DMS53 treated with DMSO at 0.1 percent for 48 hours (cell line): ENCODE measurements around the gene DOCK2.
"Not testable (repeated sequence)": the region's sequence is repeated elsewhere in the genome, so short reads cannot be mapped to it uniquely, and the experiment has no call there.

ENCODE experiments used
- DNase-seq: peaks from one replicate; lab custom pipeline; 2025; ENCODE audit not compliant: unreplicated experiment; lab: John Stamatoyannopoulos, UW

Gene DOCK2

DNA sequence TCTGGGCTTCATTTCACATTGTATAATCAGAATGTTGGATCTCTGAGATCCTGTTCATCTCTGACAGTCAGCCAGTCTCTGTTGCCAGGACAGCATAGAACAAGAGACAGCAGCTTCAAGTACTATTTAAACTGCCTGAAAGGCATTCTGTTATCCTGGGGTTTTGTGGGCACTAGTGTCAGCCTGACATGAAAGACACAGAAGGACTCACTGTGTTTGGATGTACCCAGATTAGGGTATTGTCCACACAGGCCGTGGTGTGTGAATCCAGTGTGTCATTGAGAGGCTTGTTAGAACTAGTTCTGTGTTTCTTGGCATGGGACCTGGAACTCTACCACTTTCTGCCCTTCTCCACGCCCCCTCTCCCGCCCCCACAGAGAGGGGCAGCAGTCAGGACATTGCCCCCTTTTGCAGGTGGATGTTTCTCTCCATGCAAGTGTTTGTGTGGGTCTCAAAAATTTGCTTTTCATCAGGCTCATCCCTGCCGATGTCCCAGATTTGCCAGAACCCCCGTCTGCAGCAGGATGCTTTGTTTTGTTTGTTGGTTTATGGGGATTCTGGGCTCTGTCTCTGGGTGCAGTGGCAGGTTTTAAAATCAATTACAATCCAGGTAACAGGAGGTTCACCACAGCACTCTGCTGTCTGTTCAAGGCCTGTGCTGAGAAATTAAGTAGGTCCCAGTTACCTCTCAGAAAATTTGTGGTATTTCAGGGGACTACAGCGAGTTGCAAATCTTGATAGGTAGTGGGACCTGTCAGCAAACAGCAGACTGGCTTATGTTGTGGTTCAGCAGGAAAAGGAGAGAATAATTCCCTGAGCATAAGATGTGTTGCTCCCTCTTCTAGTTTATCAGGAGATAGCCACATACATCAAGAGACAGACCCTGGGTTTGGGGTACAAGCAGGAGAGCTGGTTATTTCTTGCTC is 144.6 kb downstream of the DOCK2 start:
- no peak for DNase-seq

DNA sequence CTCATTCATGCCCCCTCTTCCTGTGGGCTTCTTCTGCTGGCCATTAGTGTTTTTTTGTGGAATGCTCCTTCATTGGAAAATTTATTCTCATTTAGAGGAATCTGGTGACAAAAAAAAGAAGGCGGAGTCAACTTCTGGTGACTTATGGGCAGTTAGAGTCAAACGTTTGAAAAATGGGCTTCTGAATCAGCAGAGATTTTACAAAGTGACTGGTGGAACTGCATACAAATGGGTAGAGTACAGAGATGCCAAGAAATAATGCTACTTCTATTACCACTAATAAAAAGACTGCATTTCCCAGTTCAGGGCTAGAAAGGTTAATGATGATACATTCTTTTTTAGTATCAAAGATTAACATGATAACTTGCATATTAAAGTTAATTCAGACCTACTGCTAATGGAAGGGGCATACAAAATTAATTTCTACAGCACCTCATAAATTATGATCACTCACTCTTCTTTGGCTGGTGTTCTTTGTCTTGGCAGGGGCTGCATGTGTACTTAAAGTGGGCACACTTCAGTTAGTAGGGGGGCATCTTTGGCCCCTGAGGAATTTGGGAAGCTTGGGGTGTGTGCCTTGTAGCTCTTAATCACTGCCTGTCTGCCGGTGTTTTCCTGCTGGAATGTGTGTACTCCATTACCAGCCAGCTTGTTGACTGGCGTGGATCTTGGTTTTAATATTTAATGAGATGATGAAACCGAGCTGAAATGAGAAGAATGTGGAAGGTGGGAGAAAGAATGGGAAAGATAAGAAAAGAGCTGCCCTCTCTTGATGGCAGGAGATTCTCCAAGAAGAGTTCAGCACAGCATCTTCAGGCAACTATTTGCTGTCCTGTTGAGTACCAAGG is 148.9 kb downstream of the DOCK2 start:
- DNase-seq, result no peak

DNA sequence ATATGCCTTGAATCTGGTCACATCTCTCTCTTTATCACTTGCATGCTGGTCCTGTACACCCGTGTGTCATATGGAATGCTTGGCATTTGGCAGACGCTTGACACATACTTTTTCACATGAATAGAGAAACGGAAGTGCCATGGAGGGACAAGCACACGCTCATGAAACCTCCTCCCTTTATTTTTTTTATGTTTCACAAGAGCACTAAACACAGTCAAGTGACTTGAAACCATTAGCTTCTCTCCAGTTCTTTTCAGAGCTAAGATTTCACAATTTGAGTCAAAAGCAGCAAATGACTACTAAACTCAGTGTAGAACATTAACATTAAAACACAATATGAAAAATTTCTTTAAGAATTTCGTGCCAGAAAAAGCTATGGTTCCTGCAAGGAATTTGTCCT is 151.1 kb downstream of the DOCK2 start:
- DNase-seq, result no peak

DNA sequence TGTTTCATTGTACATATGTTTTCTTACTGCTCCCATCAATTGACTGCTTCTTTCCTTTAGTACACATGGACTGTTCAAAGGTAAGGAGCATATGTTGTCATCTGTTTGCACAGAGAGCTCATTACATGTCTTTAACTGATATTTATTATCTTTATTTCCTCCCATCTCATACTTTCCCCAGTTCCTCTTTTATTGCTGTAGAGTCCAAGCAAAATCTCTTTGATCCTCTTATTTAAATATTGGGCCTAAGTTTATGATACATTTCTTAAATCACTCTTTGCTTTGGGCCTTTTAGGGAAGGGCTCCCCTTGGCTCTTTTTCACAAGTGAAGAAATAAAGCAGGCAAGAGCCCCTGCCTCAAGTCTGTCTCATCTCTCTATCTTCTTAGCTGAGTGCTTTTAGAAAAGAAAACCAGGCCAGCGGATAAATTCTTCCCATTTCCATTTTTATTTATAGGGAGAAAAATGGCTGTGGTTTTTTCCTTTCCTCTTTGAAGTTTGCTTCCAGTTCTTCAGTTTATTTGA is 152.4 kb downstream of the DOCK2 start:
- no peak for DNase-seq

DNA sequence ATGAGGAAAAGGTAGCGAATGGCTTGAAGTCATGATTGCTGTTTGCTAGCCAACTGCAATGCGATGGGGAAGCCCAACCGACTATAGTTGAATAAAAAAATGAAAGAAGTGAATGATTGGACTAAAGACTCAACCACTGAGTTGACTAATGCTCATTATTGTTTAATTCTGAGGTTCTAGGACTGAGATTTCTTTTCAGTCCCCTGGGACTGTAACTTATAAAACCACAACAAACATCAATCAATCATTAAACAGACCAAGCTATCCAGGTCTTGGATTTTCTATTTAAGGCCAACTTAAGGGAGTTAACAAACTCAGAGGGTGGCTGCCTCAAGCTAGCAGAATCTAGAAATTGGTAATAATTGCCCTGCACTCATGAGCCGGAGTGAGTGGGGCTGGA is 154.2 kb downstream of the DOCK2 start:
- no peak for DNase-seq

DNA sequence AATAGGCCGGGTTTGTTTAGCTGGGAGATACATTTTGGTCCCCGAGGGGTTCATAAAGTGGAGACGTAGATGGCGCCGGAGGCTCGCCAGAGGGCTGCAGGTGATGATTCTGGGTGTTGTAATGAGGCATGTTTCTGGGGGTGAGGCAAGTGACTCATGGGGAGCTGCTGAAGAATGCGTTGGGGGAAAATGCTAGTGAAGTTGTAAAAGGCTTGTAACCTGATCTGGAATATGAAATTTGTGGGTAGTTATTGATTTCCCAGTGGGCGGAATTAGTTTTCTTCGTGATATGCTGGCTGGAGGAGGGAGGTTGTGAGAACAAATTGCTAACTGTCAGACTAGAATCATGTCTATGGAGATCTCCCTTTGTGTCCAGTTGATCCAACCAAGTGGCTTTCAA is 158.3 kb downstream of the DOCK2 start:
- no peak for DNase-seq

DNA sequence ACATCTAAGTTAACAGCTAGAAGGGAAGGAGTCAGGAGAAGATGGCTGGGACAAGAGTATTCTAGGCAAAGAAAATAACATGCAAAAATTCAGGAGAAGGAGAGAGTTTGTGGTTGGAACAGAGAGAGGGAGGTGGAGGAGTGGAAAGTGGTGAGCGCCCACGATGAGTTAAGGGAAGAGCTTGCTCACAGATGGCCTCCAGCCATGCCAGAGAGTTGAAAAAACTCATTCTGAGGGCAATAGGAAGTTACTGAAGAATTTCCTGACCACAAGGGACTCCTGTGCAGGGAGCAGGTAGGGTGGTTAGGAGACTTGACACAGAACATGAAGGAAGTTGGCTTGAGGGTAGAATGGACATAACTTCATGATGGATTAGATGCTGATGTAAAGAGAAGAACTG is 159.7 kb downstream of the DOCK2 start:
- DNase-seq, result no peak

DNA sequence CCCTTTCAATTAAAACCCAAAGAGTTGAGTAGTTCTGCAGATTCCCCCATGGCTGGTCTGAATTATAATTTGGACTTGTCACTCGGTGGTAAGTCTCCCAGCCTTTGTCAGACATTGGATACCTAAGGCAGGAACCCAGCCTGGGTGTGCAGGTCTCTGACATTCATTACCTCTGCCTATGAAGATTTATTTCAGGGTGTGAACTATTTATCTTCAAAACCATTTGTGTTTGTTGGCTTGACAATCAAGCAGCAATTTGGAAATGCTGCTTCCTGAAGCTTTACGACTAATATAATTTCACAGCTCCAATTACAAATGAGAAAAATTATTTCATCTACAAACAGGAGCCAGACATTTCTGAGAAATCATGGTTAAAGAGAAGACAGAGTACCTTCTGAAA is 160.5 kb downstream of the DOCK2 start:
- DNase-seq, result no peak

DNA sequence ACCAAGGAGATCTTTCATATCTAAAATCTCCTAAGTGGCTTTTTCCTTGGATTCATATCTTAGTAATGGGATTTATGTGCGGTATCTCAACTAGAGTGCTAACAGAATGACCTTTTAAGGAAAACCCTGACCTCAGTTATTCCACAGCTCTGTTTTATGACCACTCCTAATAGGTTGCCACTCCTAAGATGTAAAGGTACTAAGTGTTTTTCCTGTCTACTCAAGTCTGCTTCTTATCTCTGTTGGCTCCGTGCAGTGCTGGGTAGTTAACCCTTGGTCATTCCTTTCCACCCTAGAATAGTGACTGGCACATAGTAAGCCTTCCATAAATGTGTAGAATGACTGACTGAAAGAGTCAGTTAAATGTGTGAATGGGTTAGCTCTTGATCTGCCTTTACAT is 161.4 kb downstream of the DOCK2 start:
- no peak for DNase-seq

DNA sequence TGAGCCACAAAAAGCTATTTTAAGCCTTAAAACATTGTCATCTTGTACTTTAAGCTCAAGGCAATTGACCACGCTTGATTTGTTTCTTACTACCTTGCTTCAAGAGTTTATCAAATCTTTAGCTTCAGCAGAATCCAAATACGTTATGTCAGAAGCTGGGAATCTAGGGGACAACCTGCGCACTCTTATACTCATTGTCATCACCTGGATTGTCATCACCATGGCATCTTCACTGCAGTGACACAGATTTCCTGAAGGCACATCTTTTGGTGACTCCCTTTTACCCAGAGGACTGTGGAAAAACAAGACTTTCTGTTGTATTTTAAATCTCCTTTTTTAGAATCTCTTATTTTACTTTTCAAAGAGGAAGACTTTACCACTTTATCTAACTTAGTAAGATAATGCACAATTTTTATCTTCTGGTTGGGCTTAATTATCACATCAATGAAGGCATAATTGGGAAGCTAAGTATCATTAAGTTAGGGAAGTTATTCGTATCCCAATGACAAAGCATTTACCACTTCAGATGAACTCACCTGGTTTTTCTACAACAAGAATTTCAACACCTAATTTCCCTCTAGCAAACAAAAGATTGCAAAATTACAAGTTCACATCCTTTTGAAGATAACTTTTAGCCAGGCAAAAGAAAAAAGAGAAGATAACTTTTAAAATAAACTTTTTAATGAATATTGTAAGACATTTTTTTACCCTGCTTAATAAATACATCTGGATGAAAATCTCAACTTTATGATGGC is 162.0 kb downstream of the DOCK2 start:
- DNase-seq, result no peak

DNA sequence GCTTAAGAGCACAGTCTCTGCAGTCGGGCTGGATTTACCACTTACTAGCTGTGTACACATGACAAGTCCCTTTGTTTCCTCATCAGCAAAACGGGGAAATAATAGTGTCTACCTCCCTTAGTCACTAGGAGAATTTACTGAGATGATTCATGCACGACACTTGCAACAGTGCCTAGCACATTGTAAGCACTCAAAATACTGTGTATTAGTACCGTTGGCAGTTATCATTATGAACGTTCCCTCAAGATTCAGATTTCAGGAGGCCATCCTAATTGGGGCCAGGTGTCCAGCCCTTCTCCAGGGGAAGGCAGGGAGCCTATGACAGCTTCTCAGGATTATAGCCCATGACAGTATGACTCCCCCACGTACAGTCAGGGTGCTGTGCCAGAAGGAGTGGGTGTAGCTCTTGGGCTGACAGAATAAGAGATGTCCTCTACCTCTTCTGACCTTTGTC is 164.3 kb downstream of the DOCK2 start:
- no peak for DNase-seq

DNA sequence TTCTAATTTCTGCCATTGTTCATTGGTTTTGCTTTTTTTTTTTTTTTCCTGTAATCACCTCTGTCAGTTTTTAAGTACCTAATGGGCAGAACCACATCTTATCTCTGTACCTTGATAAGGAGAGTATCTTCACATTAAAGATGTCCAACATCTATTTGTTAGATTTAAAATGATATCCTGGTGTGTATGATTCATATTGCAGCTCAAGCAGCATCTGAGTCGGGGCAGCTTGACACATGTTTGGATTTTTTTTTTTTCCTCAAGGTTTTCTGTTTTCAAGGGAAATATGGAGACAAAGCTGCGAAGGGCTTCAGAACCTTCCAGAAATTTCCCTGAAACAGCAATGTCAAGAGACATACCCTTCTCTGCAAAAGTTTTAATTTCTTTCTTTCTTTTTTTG is 164.7 kb downstream of the DOCK2 start:
- DNase-seq, result no peak

DNA sequence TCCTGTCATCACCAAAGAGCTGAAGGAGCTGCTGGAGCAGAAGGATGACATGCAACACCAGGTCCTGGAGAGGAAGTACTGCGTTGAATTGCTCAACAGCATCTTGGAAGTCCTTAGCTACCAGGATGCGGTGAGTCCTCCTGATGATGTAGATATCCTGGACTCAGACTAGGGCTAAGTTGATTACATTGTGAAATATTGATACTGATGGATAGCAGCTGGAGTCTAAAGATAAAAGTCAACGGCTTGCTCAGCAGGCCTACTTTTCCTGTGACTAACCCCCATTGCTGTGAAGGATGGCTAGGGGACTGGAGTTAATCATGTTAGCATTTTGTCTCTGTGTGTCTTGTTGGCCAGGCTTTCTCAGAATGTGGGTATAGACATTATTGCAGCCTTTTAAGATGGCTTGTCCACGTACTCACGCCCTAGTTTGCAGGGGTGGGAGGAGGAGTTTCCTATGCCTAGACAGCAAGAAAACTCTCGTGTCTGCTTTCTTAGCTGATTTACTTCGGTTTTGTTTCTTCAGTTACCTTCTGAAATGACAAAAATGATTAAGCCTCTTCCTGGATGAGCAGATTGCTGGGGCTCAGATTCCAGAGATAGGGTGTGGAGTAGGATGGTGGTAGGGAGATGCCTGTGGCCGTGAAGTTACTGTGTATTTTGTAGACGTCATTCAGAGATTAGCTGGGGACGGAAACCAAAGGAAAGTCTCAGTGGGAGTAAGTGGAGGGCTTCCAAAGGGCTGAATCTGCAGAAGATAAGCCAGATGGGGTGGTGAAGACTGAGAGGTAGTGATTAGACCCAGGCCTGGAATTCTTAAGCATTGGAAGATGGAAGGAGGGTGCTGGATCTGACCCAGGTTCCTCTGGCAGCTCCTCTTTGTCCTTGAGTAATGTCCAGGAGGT is 166.3 kb downstream of the DOCK2 start:
- no peak for DNase-seq

DNA sequence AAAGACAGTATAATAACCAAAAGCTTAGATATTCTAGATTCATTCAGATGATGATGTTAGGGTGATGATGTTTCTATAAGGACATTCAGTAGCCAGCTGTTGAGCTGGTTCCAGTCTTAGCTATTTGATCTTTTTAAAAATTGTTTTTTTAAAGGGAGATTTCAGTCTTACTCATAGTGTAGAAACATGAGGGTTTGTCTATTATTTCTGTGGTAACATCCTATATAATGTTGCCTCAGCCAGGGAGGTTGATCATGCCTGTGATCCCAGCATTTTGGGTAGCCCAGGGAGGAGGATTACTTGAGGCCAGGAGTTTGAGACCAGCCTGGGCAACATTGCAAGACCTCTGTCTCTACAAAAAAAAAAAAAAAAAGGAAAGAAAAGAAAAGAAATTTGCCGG is 167.8 kb downstream of the DOCK2 start:
- DNase-seq, result no peak

DNA sequence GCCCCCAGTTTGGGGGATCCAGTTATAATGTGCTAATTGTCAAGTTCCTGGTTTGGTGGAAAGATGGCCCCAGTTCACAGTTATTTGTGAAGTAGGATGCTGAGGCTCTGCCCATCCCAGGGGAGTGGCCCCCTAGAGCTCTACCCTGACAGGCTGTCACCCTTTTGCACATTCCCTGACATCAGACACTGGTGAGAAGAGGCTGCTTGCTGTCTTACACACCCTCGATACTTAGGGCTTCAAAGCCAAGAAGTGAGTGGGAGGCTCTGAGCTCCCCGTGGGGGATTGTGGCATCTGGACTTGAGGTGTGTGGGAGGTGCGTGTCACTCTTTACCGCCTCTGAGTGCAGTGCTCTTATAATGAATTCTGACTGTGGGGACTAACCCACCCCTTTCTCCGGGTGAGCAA is 168.5 kb downstream of the DOCK2 start:
- DNase-seq, result no peak

DNA sequence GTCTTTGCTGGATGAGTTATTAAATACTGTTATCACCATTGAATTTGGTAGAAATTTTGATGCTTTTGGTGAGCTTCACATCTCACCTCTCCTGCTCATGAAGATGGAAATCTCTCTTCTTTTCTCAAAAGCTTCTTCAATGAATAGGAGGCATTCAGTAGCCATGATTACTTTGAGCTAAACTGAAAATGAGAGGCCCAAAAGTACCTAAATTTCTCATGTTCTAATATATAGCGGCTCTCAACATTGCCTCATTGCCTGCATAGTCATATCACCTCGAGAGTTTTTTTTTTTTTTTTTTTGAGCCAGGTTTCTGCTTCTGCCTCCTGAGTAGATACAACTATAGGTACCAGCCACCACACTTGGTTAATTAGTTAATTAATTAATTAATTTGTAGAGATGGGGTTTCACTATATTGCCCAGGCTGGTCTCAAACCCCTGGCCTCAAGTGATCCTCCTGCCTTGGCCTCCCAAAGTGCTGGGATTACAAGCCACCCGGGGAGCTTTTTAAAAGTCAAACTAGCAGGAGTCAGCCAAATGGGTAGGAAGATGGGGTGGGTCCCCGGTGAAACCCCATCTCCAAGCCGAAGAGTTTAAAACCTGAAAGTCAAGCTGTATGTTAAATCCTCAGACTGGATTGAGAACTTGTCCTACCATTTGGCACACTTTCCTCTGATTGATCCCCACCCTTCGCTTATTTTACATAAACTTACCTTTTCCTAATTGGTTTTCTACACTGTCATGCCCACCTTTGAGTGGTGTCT is 169.0 kb downstream of the DOCK2 start:
- no peak for DNase-seq

DNA sequence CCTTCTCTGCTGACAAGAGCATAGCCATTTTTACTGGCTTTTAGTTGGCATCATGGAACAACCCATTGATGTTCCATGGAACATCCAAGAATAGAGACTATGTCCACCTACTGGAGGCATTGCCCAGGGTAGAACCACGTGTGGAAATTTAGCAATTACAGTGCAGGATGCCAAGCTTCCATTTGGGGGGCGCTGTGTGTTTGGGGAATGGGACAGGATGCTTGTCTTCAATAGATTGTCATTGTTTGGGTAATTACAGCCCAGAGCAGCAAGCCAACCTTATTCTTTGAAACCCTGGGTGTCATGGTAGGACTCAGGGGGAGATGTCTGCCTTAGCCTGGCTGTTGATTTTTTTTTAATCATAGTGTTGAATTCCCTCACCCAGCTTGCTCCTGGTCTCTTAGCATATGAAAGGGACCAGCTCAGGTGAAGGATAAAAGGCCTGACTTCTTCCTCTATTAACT is 171.1 kb downstream of the DOCK2 start:
- DNase-seq, result no peak

DNA sequence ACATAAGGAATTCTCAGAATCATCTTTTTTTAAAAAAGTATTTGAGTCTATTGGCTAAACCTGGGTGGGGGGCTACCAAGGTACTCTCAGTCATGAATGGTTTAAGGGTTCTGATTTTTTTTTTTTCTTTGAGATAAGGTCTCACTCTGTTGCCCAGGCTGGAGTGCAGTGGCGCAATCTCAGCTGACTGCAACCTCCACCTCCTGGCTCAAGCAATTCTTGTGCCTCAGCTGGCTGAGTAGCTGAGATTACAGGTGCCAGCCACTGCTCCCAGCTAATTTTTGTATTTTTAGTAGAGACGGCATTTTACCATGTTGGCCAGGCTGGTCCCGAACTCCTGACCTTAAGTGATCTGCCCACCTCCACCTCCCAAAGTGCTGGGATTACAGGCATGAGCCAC is 171.8 kb downstream of the DOCK2 start:
- not testable (repeated sequence) for DNase-seq

DNA sequence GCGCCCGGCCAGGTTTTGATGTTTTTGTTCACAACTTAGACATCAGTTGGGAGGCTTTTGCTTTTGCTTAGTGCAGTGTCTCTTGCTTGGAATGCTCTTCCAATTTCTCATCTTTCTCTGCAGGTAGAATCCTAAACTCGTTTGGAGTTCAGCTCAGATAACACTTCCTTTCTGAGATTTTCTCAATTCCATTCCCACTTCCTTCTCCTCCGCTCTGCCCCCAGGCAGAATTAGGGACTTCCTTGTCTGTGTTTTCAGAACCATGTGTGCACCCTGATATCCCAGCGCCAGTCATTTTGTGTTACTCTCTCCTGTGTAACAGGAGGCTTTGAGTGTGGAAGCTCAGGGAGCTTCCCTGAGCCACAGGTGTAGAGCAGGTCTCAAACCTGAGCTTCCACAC is 172.2 kb downstream of the DOCK2 start:
- DNase-seq, result no peak
